HepG2 (cell line): Measurements from ENCODE around the gene TBL3. TPM values are rescaled to one million over a fixed set of nuclear protein-coding genes. Genes with fewer than 3 reads are reported as not detected.

Source experiments
- BCLAF1 ChIP-seq: fragments of 450-650 bp; IDR thresholded peaks from 2 replicates; pipeline ENCODE4 v1.6.1; 2017; ENCODE audit warnings: mild to moderate bottlenecking
- CENPX ChIP-seq: sonication (generic); formaldehyde crosslinking; IDR thresholded peaks from 2 replicates; pipeline ENCODE4 v1.9.0; 2021; ENCODE audit warnings: mild to moderate bottlenecking, missing genetic modification reagents, moderate library complexity
- GPN1 ChIP-seq: sonication (generic); formaldehyde crosslinking; IDR thresholded peaks from 2 replicates; pipeline ENCODE4 v1.5.1; 2020; ENCODE audit warnings: missing genetic modification reagents, borderline replicate concordance
- NFAT5 ChIP-seq: sonication (generic); formaldehyde crosslinking; IDR thresholded peaks from 2 replicates; pipeline ENCODE4 v1.4.0; 2020; ENCODE audit warnings: missing genetic modification reagents
- RXRB ChIP-seq: IDR thresholded peaks from 2 replicates; pipeline ENCODE4 v1.6.1; 2016; ENCODE audit warnings: borderline replicate concordance, missing genetic modification reagents, missing compliant biosample characterization
- ZBTB34 ChIP-seq: sonication (generic); formaldehyde crosslinking; IDR thresholded peaks from 2 replicates; pipeline ENCODE4 v1.8.0; 2022; ENCODE audit warnings: mild to moderate bottlenecking, missing genetic modification reagents
- ZFP36 ChIP-seq: fragments of 150-350 bp; IDR thresholded peaks from 2 replicates; pipeline ENCODE4 v1.6.1; 2018; ENCODE audit warnings: borderline replicate concordance, low read length, low read depth; ENCODE audit not compliant: partially characterized antibody
- ZMYM2 ChIP-seq: sonication (generic); formaldehyde crosslinking; IDR thresholded peaks from 2 replicates; pipeline ENCODE4 v1.8.0; 2022; ENCODE audit warnings: mild to moderate bottlenecking, missing genetic modification reagents
- ZNF160 ChIP-seq: sonication (generic); formaldehyde crosslinking; IDR thresholded peaks from 2 replicates; pipeline ENCODE4 v1.8.0; 2022; ENCODE audit warnings: mild to moderate bottlenecking, inconsistent platforms, missing genetic modification reagents
- ZNF275 ChIP-seq: sonication (generic); formaldehyde crosslinking; IDR thresholded peaks from 2 replicates; pipeline ENCODE4 v1.8.0; 2022; ENCODE audit warnings: missing genetic modification reagents, mild to moderate bottlenecking, inconsistent platforms, borderline replicate concordance
- ZNF441 ChIP-seq: sonication (generic); formaldehyde crosslinking; IDR thresholded peaks from 2 replicates; pipeline ENCODE4 v1.7.0; 2021; ENCODE audit warnings: missing genetic modification reagents, borderline replicate concordance
- ZNF790 ChIP-seq: sonication (generic); formaldehyde crosslinking; IDR thresholded peaks from 2 replicates; pipeline ENCODE4 v1.8.0; 2022; ENCODE audit warnings: missing genetic modification reagents, mild to moderate bottlenecking, borderline replicate concordance
- ZNF879 ChIP-seq: sonication (generic); formaldehyde crosslinking; IDR thresholded peaks from 2 replicates; pipeline ENCODE4 v1.8.1; 2023; ENCODE audit warnings: missing genetic modification reagents
- ZSCAN31 ChIP-seq: sonication (generic); formaldehyde crosslinking; IDR thresholded peaks from 2 replicates; pipeline ENCODE4 v1.5.0; 2020; ENCODE audit warnings: low read depth, mild to moderate bottlenecking, missing genetic modification reagents
- ZSCAN5A ChIP-seq: sonication (generic); formaldehyde crosslinking; IDR thresholded peaks from 2 replicates; pipeline ENCODE4 v1.8.0; 2022; ENCODE audit warnings: mild to moderate bottlenecking, missing genetic modification reagents, borderline replicate concordance
- polyA plus RNA-seq, 8 experiments: library from polyadenylated mRNA; depleted of rRNA in 3 of 8; stranded (reverse) in 7 of 8; unstranded in 1 of 8; fragments of >200 nt; fragmentation: Illumina TruSeq in 4 of 8; extraction: Trizol in 4 of 8; gene quantifications; 2 replicates each; pipeline versions ENCODE4 v1.2.1 to v1.2.3, GENCODE V29; 2011 to 2016; ENCODE audit warnings: low read depth in 4 of 8, missing spikeins in 1 of 8, mixed read lengths in 1 of 8; ENCODE audit not compliant: insufficient read depth in 1 of 8
- total RNA-seq, 5 experiments: library from RNA; depleted of rRNA; stranded (reverse); fragments of >200 nt; fragmentation: Illumina TruSeq; extraction: Trizol; gene quantifications; 2 replicates each; pipeline ENCODE4 v1.2.3, GENCODE V29; 2016; ENCODE audit warnings: low read depth in 1 of 5

Gene TBL3
- total and polyA plus RNA-seq, 2 of the 13 experiments (the other 11 are each of a cell fraction or from before 2014, with no cell fraction given), result 16.8 to 38.0 TPM

- TF ChIP-seq NFAT5 (CRISPR knock-in tag) (peak; percentile 39; the same call in 1 of the 2 replicates), ZMYM2 (CRISPR knock-in tag) (no peak), ZNF441 (peak; percentile 77; the same call in 1 of the 2 replicates), BCLAF1 (no peak), ZBTB34 (CRISPR knock-in tag) (0 out of 2 replicates have a peak, but pooled peaks have one; percentile 51), ZNF879 (CRISPR knock-in tag) (no peak), CENPX (CRISPR knock-in tag) (no peak), ZFP36 (no peak), RXRB (CRISPR knock-in tag) (peak; percentile 39; the same call in 1 of the 2 replicates), GPN1 (CRISPR knock-in tag) (no peak; the same call in 1 of the 2 replicates), ZNF275 (peak; percentile 61; the same call in 1 of the 2 replicates), ZSCAN31 (CRISPR knock-in tag) (peak; percentile 92), ZSCAN5A (CRISPR knock-in tag) (no peak), ZNF160 (peak; percentile 87; the same call in 1 of the 2 replicates), ZNF790 (CRISPR knock-in tag) (peak; percentile 93; the same call in 1 of the 2 replicates)
Observed at GRCh38 chr16:1959269-1960039, 12.4 kb upstream of the TBL3 start, which contains the start of gene NDUFB10 (continued).
